Measurements from ENCODE around the gene GRIP1.

DNA sequence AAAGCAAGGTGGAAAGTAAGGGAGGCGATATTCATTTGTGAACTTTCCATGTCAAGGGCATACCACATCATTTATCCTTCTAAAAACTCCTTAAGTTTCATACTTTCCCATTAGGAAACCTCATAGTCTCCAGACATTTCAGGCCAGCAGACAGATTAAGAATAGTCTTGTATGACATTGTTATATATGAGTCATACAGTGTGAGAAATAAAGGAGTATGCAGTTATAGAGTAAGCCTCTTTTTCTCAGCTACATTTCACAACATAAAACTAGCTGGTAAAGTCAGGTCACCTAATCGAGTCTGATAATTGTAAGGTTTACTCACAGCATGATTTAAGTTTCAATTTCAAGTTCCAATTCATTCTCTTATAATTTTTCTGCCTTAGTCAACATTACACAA lies 164.3 kb downstream of the GRIP1 start:
- TF ChIP-seq, protein P1, sequence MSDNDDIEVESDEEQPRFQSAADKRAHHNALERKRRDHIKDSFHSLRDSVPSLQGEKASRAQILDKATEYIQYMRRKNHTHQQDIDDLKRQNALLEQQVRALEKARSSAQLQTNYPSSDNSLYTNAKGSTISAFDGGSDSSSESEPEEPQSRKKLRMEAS (IDR thresholded peaks at IDR 0.05; ENCODE audit: low read depth, low read length), result no peak
- TF ChIP-seq POLR2A (IDR thresholded peaks at IDR 0.05; ENCODE audit: extremely low read depth, insufficient read length), result no peak
- TF ChIP-seq, protein P2, sequence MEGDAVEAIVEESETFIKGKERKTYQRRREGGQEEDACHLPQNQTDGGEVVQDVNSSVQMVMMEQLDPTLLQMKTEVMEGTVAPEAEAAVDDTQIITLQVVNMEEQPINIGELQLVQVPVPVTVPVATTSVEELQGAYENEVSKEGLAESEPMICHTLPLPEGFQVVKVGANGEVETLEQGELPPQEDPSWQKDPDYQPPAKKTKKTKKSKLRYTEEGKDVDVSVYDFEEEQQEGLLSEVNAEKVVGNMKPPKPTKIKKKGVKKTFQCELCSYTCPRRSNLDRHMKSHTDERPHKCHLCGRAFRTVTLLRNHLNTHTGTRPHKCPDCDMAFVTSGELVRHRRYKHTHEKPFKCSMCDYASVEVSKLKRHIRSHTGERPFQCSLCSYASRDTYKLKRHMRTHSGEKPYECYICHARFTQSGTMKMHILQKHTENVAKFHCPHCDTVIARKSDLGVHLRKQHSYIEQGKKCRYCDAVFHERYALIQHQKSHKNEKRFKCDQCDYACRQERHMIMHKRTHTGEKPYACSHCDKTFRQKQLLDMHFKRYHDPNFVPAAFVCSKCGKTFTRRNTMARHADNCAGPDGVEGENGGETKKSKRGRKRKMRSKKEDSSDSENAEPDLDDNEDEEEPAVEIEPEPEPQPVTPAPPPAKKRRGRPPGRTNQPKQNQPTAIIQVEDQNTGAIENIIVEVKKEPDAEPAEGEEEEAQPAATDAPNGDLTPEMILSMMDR (IDR thresholded peaks at IDR 0.05; ENCODE audit: low read depth, low read length), result no peak

Measured in NB4 (cell line).